Measurements from ENCODE around the gene DOHH. TPM values are rescaled to one million over a fixed set of nuclear protein-coding genes. Genes with fewer than 3 reads are reported as not detected.

DOHH gene
- total RNA-seq, 4 donors from 2014 or later, result 16.5 to 30.7 (median 20.3) TPM

- peaks cover 0 to 92% of the 10 kb centered on the region in 2 donors for H3K36me3 ChIP-seq
- no peak overlapping the region for H3K4me3 ChIP-seq
- no peaks in the 10 kb centered on the region for H3K27me3 ChIP-seq
- H3K27ac ChIP-seq, result peak overlapping the region in 3 of 4 donors; percentile 64 to 82 (median 74)
- H3K9me3 ChIP-seq, result no peaks in the 10 kb centered on the region
- WGBS, 2 donors (ENCODE audit: low coverage in 1 of 2), result 71 to 75% methylated on average over 4 to 8 of the region's 14 CpGs
- no peak for TF ChIP-seq POLR2A (IDR thresholded peaks at IDR 0.05)
- no peak for TF ChIP-seq CTCF (IDR thresholded peaks at IDR 0.05)
- TF ChIP-seq POLR2AphosphoS5 (IDR thresholded peaks at IDR 0.05), result no peak
- no peak for TF ChIP-seq EP300 (IDR thresholded peaks at IDR 0.05)
- H3K4me1 ChIP-seq, result peaks cover 0 to 72% (median 29%) of the 10 kb centered on the region in 3 donors
- ATAC-seq, result no peak
Observed at GRCh38 chr19:3441986-3442329, 58.5 kb downstream of the DOHH start.

- 77 to 87% methylated on average over 7 of the region's 25 CpGs for WGBS, 2 donors (ENCODE audit: low coverage in 1 of 2)
- ATAC-seq, result no peak
- peak overlapping the region in 3 of 4 donors; percentile 64 to 82 (median 74) for H3K27ac ChIP-seq
- no peak overlapping the region for H3K4me3 ChIP-seq
- H3K27me3 ChIP-seq, result no peaks in the 10 kb centered on the region
- H3K9me3 ChIP-seq, result no peaks in the 10 kb centered on the region
- peaks cover 0 to 67% (median 29%) of the 10 kb centered on the region in 3 donors for H3K4me1 ChIP-seq
- TF ChIP-seq POLR2A (IDR thresholded peaks at IDR 0.05) (no peak), POLR2AphosphoS5 (IDR thresholded peaks at IDR 0.05) (no peak), CTCF (IDR thresholded peaks at IDR 0.05) (no peak), EP300 (IDR thresholded peaks at IDR 0.05) (no peak)
- peaks cover 0 to 92% of the 10 kb centered on the region in 2 donors for H3K36me3 ChIP-seq
Observed at GRCh38 chr19:3441089-3441985, 59.1 kb downstream of the DOHH start.

Small RNAs within 50 kb of the gene (small RNA-seq; reads per million reads assigned to genes)
- gene RF00212, result 0 reads per million in 4 donors

Other genes starting within 250 kb of the DOHH start
- 100 to 1,000 TPM; 125 to 285 (median 155) TPM for gene NFIC, start 134.1 kb downstream of the DOHH start, total RNA-seq
- not detected for gene SMIM24, start 20.1 kb downstream of the DOHH start, total RNA-seq
- gene SMIM44, start 17.2 kb downstream of the DOHH start, total RNA-seq, result not detected
- gene FZR1, start 5.6 kb upstream of the DOHH start, total RNA-seq, result 10 to 100 TPM; 17.6 to 32.9 (median 23.0) TPM
- not detected for gene TEKTIP1, start 38.5 kb upstream of the DOHH start, total RNA-seq
- gene MFSD12, start 56.9 kb upstream of the DOHH start, total RNA-seq, result 10 to 100 TPM; 22.1 to 94.1 (median 42.2) TPM
- 100 to 1,000 TPM; 106 to 203 (median 154) TPM for gene HMG20B, start 72.3 kb upstream of the DOHH start, total RNA-seq
- gene GIPC3, start 84.8 kb upstream of the DOHH start, total RNA-seq, result 10 to 100 TPM in 1 of 4 donors, 1 to 10 TPM in 2, under 1 TPM in 1; 0.94 to 16.8 (median 2.1) TPM
- 10 to 100 TPM in 1 of 4 donors, 1 to 10 TPM in 3; 1.4 to 14.9 (median 4.5) TPM for gene TBXA2R, start 106.2 kb upstream of the DOHH start, total RNA-seq
- 10 to 100 TPM; 20.3 to 34.2 (median 28.6) TPM for gene CACTIN, start 126.1 kb upstream of the DOHH start, total RNA-seq
- gene PIP5K1C, start 199.8 kb upstream of the DOHH start, total RNA-seq, result 100 to 1,000 TPM in 1 of 4 donors, 10 to 100 TPM in 3; 50.8 to 165 (median 61.5) TPM
- 1 to 10 TPM in 1 of 4 donors, under 1 TPM in 1, not detected in 2; 0.78 to 3.6 TPM for gene TJP3, start 207.7 kb upstream of the DOHH start, total RNA-seq

All from gastroesophageal sphincter (tissue), 4 donors.